NCI-H748 (cell line): ENCODE measurements around the gene TCN2.
"Not testable (repeated sequence)": the region's sequence is repeated elsewhere in the genome, so short reads cannot be mapped to it uniquely, and the experiment has no call there.

ENCODE experiments used
- DNase-seq: peaks from one replicate; lab custom pipeline; 2025; ENCODE audit not compliant: unreplicated experiment; lab: John Stamatoyannopoulos, UW

TCN2 gene

DNA sequence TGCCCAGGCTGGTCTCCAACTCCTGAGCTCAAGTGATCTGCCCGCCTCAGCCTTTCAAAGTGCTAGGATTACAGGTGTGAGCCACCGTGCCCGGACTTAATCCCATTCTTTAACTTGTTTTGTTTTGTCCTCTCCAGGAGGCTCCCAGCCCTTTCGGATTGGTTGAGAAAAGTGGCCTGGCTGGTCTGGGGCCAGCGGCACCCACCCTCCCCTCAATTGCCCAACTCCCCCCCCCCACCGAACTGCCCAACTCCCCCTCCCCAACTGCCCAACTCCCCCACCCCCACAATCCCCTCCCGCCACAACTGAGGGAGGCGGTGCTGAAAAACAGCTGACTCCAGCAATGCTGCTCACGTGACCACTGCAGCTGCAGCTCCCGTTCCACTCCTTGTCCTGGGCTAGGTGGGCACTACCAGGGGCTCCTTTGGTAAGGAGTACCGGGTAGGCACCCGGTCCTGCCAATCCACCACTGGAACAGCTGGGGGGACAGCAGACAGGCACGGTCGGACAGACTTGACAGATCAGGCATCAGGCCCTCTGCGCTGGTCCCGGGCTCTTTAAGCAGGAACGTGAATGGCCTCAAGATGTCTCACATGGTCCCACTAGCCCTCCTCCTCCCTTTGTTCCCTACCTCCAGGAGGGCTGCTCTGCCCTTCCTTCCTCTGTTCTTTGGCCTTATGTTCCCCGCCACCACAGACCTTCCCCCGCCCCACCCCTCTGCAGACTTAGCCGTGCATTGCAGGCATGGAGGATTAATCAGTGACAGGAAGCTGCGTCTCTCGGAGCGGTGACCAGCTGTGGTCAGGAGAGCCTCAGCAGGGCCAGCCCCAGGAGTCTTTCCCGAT is at the start of gene TCN2:
TSS of gene TCN2 (plus strand) at position 720 of the 845 bp plus-strand sequence. CDS start 158 bp downstream, outside the sequence.
- DNase-seq: peak; percentile 83

DNA sequence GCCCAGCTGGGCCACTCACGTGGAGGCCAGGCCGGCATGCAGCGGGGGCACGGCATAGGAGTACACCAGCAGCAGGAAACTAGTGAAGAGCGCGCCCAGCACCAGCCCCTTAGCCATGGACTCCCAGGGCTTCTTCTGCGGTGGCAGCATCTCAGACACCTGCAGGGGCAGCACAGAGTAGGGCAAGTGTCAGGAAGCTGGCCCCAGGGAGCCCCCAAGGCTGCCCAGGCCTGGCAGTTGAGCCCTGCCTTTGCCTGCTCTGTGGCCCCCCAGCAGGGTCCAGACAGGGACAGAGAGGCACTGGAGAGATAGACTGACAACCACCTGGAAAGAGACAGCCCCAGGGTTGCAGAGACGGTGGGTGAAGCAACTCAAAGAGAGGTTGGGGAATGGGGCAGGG is 49.7 kb upstream of the TCN2 start:
- DNase-seq: no peak

DNA sequence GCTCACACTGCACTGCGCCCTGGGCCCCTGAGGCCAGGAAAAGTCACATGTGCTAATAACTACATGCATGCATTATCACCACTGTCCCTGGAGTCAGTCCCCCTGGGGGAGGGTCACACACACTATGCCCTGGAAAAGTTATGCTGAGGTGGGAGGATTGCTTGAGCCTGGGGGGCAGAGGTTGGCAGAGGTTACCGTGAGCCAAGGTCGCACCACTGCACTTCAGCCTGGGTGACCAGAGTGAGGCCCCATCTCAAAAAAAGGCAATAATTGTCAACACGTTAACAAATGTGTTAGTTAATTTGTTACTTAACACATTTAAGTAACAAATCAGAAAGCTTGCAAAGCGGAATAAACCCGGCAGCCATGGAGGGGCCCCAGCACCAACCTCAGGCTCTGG is 47.1 kb upstream of the TCN2 start:
- DNase-seq: no peak

DNA sequence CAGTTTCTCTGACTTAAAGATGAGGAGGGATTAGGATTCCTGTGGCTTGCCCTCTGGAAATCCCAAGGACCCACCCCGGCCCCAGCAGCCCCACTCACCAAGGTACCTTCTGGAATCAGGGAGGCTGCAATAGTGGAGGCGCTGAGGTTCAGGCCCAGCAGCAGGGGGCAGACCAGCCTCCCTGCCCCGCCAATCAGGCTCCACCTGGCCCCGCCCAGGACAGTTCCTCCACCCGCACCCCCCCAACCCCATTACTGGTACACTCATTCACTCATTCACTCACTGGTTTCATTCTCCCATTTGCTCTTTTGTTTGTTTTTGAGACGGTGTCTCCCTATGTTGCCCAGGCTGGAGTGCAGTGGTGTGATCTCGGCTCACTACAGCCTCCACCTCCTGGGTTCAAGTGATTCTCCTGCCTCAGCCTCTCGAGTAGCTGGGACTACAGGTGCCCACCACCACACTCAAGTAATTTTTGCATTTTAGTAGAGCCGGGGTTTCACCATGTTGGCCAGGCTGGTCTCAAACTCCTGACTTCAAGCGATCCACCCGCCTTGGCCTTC is 46.3 kb upstream of the TCN2 start:
- not testable (repeated sequence) for DNase-seq

DNA sequence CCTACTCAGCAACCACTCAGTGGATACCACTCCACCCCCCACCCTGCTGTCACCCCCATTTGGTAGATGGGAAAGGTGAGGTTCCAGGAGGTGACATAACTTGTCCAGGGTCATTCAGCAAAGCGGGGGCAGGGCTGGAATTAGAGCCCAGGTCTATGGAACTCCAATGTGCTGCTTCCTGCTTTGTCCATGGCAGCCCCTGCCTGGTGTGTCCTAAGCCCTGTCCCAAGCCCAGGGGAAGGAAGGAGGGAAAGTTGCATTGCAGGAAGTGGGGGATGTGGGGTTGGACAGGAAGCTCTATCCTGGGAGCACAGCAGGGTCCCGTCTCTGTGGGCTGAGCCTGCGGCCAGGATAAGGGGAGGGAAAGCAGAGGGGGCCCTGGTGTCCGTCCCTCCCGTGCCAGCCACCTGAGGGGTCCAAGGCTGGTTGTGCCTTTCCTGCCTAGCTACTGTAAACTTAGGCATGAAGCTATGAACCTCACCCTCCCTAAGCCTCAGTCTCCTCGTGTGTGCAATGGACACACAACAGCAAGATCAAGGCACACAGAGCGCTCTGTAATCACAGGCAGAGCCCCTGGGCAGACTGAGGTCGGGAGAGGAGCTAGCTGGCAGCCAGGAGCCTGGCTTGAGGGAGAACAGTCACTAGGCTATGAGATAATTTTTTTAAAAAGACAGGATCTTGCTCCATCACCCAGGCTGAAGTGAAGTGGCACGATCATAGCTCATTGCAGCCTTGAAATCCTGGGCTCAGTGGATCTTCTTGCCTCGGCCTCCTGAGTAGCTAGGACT is 45.4 kb upstream of the TCN2 start:
- no peak for DNase-seq

DNA sequence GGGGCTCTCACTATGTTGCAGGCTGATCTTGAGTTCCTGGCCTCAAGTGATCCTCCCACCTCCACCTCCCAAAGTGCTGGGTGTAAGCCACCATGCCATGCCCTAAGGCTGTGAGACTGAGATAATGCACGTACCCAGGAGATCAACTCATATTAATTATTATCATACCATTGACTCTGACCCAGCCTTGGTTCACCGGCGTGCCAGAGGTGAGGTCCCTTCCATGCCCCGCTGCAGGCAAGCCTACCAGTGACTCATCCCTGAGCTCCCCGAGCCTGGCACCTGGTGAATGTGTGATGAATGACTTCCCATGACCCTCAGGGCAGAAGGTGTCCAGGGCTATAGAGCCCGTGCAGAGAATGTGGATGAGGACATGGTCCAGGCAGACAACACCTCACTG is 44.6 kb upstream of the TCN2 start:
- DNase-seq: no peak

DNA sequence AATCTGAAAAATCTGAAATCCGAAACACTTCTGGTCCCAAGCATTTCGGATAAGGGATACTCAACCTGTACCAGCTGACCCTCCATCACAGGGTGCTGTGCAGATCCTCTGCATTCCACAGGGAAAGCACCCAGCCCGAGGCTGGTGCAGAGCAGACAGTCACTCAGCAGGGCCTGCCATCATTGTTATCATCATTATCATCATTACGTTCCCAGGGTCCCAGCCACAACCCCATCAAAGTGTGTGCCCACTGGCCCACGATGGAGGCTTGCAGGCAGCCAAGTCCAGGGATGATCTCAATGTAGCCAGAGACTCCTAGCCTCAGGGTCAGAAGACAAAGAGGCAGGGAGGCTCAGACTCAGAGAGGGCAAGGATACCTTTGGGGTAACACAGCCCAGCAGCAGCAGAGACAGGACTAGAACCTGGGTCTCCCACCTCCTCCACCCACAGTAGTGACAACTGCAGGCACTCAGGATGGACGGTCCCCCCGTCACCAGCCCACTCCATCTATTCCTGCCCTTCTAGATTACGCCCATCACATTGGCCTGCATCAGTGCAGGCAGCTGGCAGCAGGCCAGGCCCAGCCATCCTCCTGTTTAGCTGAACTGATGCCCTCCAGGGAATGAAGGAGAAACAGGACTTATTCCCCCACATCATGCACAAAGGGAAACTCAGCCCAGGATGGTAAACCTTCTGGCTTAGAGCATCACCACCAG is 42.8 kb upstream of the TCN2 start:
- DNase-seq: no peak

DNA sequence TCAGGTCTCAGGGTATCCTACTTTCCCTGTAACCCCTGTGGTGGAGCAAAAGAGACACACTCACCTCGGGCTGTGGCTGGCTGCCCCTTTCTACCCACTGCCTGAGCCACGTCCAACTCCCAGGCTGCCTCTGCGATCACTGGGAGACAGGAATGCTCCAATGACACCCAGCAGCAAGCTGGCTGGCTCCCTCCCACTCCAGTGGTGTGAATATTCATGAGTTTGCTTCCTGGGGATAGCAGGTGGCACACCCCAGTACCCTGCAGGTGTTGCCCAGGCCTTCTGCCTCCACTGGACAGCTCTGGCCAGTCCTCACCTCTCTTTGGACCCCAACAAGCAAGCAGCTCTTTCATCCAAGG is 42.2 kb upstream of the TCN2 start:
- no peak for DNase-seq

DNA sequence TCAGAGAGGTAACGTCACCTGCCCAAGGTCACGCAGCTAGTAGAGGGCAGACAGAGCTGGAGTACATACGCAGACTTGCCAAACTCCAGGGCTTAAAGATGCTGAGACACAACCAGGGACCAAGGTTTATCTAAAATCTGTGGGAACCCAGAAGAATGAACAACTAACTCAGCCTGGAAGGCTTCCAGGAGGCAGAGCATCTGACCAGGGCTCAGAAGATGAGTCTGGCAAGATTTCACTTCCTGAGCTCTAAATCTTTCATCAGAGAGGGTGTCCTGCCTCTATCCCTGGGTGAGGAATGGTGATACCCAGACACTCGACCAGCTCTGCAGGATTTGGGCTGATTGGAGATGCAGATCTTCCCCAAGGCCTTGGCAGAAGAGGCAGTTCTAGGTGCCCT is 41.6 kb upstream of the TCN2 start:
- DNase-seq: no peak

DNA sequence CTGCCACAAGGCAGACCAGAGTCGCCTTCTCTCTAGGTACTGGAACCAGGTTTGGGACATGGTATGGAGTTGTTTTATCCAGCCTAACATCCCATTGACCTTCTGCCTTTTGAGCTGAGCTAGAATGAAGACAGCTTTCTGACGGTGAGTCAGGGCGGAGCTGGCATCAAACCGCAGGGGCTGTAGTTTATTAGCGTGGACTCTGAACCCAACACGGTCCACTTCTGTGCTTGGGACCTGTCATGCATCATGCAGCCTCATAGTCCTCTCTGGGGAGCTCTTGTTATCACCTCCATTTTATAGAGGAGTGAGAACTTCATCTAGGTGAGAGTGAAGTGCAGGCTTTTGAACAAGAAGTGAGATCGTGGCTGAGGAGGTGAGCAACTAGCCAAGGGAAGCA is 40.8 kb upstream of the TCN2 start:
- DNase-seq: no peak

DNA sequence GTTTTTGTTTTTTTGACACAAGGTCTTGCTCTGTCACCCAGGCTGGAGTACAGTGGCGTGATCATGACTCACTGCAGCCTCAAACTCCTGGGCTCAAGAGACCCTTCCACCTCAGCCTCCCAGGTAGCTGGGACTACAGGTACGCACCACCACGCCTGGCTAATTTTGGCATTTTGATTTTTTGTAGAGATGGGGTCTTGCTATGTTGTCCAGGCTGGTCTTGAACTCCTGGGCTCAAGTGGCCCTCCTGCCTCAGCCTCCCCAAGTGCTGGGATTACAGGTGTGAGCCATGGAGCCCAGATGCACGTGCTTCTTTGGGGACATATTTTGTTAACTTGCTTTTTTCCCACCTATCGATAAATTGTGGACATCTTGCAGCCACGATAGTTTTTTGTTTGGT is 39.7 kb upstream of the TCN2 start:
- not testable (repeated sequence) for DNase-seq

DNA sequence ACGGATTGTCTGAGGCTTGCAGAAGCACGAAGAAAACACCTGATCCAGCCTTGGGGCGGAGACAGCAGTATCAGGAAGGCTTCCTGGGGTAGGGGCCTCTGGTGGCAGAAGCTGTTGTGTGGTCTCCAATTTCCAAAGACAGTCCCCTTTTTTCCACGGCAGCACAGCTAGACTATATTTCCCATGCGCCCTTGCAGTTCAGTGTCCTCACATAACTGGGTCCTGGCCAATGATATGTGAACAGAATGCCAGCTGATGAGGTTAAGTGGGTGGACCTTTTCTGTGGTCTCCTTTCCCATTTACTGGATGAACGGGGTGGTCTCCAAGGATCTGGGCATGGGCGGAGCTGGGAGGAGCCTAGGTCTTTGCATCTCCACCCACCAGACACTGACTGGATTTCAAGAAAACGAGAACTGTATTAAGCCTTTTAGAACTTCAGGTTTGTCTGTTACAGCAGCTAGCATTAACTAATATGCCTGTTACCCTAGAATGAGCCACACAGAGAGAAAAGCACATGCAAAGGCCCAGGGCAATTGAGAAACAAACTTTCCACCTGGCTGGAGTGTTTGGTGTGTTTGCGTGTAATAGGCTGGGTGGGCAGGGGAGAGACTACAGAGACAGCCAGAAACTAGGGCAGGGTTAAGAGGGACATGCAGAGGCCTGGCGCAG is 38.7 kb upstream of the TCN2 start:
- DNase-seq: no peak

DNA sequence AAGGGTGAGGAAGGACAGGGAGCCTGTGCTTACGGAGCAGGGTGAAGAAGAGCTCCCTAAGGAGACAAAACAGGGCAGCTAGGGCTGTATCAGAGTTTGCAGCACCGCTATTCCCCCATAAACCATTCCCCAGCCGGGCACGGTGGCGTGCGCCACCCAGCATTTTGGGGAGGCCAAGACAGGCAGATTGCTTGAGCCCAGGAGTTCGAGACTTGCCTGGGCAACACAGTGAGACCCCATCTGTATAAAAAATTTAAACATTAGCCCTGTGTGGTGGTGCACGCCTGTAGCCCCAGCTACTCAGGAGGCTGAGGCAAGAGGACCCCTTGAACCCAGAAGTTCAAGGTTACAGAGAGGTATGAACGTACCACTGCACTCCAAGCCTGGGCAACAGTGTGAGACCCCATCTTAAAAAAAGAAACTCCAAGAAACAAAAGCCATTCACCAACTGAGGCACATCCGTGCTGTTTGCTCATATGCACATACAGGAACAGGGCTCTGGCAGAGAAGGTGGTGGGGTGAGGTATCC is 37.2 kb upstream of the TCN2 start:
- DNase-seq: no peak

DNA sequence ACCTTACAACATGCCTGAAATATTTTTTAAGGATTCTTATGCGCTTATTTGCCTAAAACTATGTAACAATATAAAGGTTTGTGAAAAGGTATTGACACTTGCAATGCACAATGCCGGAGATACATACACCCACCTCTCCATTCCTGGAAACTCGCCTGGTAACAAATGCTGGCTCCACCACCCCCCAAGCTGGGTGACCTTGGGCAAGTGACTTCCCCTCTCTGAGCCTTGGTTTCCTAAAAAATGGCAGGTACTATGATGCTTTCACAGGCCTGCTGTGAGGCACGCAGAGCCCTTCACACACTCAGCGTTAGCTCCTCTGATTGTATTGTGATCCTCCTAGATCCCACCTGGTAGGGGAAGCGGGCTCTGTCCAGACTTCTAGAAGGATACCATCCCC is 34.8 kb upstream of the TCN2 start:
- no peak for DNase-seq

DNA sequence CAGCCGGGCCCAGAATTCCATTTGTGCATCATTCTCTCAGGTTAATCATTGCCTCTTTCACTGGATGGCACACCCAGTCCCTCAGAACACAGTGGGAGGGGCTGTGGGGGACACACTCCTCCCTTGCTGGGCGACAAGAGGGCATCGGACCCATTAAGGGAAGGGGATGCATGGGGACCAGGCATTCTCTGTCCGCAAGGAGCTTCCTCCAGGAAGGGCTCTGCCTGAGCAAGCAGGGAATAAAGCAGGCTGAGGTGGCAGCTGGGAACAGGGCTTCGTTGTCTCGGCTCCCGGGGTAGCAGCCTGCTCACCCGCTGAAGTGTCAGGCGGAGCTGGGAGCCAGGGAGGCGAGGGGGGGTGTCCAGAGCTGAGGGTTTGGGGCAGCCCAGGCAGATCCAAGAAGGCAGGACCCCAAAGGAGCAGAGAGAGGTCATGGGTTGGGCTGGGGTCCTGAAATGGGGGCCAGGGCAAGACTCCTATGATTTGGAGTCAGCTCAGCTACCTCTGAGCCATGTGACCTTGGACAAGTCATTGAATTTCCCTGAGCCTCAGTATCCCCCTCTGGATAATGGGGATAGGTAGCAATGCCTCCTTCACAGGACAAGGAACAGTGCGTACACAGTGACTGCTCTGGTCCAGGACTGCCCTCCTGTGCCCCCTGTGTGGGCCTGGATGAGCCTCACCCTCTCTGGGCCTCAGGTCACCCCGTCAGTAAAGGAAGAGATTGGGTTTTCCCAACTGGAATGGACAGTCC is 34.0 kb upstream of the TCN2 start:
- DNase-seq: no peak

DNA sequence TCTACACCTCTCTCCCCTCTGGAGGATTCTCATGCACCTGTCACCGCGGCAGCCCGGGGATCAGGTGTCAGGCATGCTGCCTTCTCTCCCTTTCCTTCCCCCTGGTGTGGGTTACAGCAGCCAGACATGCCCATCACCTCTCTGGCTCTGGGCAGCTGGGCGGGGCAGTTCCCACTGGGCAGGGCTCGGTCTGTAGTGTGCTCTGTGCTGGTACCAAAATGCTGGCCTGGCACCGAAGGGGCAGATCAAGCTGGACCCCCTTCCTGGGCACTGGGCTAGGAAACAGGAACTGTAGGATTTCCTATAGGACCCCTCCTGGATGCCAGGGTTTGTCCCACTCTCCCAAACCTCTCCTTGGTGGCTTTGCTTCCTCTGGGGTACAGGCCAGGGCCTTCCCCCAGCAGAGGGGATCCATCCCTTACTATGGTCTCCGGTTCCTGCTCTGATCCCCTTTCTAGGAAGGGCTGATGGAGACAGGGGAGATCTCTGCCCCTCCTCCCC is 33.3 kb upstream of the TCN2 start:
- DNase-seq: peak; percentile 33

DNA sequence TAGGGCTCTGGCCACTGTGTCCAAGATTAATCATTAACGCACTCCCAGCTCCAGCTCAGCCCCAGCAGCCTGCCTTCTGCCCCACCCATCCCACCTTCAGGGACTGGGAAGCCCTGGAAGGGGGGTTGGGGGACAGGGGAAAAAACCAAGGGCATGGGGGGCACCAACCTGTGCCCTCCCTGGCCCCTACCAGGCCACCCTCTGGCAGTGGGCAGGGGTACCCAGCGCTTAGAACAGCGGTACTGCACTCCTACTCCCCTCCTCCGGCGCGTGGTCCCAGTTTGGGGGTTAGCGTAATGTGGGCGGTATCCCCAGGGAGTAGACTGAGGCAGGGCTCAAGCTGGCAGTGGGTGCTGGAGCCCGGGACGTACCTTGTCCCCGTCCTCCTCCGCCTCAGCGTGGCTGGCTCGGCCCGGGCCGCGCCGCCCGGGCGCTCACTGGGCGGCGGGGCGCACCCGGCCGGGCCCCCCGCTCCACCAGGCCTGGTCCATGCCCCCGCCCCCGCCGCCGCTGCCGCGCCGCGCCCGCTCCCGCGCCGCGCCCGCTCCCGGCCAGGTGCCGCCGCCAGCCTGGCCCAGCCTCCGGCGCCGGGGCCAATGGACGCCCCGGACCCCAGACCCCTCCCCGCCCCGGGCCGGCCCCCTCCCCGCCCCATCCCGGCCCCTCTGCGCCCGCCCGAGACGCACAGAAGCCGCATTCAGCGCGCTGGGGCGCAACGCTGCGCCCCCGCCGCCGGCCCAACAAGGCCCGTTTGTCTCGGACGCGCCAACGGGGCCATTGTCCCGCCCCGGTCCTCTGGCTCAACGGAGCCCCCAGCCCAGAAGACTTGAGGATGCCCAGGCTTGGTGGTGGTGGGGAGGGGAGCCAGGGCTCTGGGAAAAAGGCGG is 32.6 kb upstream of the TCN2 start, which contains the start of gene GAL3ST1:
TSS of gene GAL3ST1 (minus strand) at position 571 of the 887 bp plus-strand sequence. CDS start 17,273 bp downstream, outside the sequence.
- peak; percentile 39 for DNase-seq

DNA sequence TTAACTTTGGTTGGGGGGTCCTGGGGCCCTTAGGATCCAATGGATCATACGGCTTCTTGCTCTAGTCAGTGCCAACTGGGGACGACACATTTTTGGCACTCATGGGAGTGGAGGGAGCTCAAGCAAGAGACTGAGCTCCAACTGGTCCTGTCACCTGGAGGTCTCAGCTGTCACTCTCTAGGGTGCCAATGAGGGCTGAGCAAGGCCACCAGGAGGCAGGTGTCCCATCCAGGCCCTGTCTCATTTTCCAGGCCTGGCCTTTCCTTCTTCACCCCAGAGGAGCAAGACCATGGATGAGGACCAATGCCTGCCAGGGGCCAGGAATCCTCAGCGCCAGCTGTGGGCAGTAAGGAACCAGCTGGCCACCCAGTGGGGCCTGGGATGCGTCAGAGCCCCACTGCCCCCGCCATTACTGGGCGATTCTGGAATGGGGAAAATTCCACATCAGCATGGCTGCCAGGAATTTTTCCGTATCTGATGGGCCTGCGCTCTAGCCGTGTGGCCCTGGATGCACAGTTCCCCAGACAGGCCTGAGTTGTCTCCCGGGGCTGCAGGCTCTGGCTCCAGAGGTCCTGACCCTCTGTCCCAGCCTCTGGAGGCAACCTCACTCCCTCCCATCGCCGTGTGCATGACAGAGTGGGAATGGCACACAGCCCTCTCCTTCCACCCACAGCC is 31.8 kb upstream of the TCN2 start:
- peak; percentile 6 for DNase-seq
